Measurements from ENCODE around the gene PLEKHH2.

DNA sequence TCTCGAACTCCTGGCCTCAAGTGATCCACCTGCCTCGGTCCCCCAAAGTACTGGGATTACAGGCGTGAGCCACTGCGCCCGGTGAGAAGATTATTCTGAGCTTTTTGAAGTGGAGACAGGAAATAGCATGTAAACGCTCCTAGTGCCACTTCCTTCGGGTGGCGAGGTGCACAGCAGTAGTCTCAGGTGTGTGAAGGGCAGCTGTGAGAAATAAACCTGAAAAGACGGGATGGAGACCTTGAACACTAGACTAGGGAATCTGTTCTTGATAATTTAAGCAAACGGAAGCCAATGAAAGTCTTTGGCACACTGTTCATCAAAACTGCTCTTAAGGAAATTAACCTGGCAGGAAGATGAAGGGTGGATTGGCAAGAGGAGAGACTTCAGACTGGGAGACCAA is 439 bp upstream of the PLEKHH2 start:
- no peak for TF ChIP-seq CTCF (IDR thresholded peaks at IDR 0.05; ENCODE audit: insufficient read depth, low read length)
- TF ChIP-seq REST (IDR thresholded peaks at IDR 0.05; ENCODE audit: insufficient replicate concordance, low read depth), result no peak
- TF ChIP-seq POLR2AphosphoS5 (IDR thresholded peaks at IDR 0.05; ENCODE audit: low read depth), result no peak

Measured in HL-60 (cell line).